ENCODE data around the gene ULK4. TPM values are rescaled to one million over a fixed set of nuclear protein-coding genes. Genes with fewer than 3 reads are reported as not detected.

The ULK4 gene
- total RNA-seq, 2 donors from 2014 or later: 4.4 to 8.3 TPM

- Histone ChIP-seq H3K9me3 (no peaks in the 10 kb centered on the region), H3K36me3 (no peaks in the 10 kb centered on the region), H3K4me1 (no peaks in the 10 kb centered on the region), H3K9ac (ENCODE audit: low read depth in 2 of 2, low read length in 2 of 2) (no peak overlapping the region), H3K27ac (no peak overlapping the region), H3K4me3 (no peak overlapping the region), H3K27me3 (no peaks in the 10 kb centered on the region)
- intact Hi-C loops (cut with DNase I): no loop called here
- DNase-seq: no peak
- TF ChIP-seq CTCF (IDR thresholded peaks at IDR 0.05): no peak
Observed at GRCh38 chr3:41482134-41482533, 479.8 kb downstream of the ULK4 start.

- no peak overlapping the region for H3K4me3 ChIP-seq
- no peak for DNase-seq
- H3K27ac ChIP-seq: no peak overlapping the region
- H3K4me1 ChIP-seq: no peaks in the 10 kb centered on the region
- no peaks in the 10 kb centered on the region for H3K36me3 ChIP-seq
- no peak overlapping the region for H3K9ac ChIP-seq (ENCODE audit: low read depth in 2 of 2, low read length in 2 of 2)
- intact Hi-C loops (cut with DNase I): no loop called here
- no peaks in the 10 kb centered on the region for H3K27me3 ChIP-seq
- TF ChIP-seq CTCF (IDR thresholded peaks at IDR 0.05): no peak
- no peaks in the 10 kb centered on the region for H3K9me3 ChIP-seq
Observed at GRCh38 chr3:41478278-41478677, 483.6 kb downstream of the ULK4 start.

- Histone ChIP-seq H3K4me3 (no peak overlapping the region), H3K27ac (no peak overlapping the region), H3K9me3 (no peaks in the 10 kb centered on the region), H3K9ac (ENCODE audit: low read depth in 2 of 2, low read length in 2 of 2) (no peak overlapping the region), H3K27me3 (no peaks in the 10 kb centered on the region), H3K4me1 (no peaks in the 10 kb centered on the region), H3K36me3 (no peaks in the 10 kb centered on the region)
- no peak for DNase-seq
- intact Hi-C loops (cut with DNase I): no loop called here
- no peak for TF ChIP-seq CTCF (IDR thresholded peaks at IDR 0.05)
Observed at GRCh38 chr3:41477399-41478014, 484.4 kb downstream of the ULK4 start.

GRCh38 chr3:41469083-41469482 is 492.8 kb downstream of the ULK4 start:
- intact Hi-C loops (cut with DNase I): no loop called here
- Histone ChIP-seq H3K27me3 (no peaks in the 10 kb centered on the region), H3K27ac (no peak overlapping the region), H3K9ac (ENCODE audit: low read depth in 2 of 2, low read length in 2 of 2) (no peak overlapping the region), H3K9me3 (no peaks in the 10 kb centered on the region), H3K4me1 (no peaks in the 10 kb centered on the region), H3K36me3 (no peaks in the 10 kb centered on the region), H3K4me3 (no peak overlapping the region)
- no peak for DNase-seq
- TF ChIP-seq CTCF (IDR thresholded peaks at IDR 0.05): no peak

GRCh38 chr3:41467481-41467880 is 494.4 kb downstream of the ULK4 start:
- TF ChIP-seq CTCF (IDR thresholded peaks at IDR 0.05): no peak
- no peak overlapping the region for H3K9ac ChIP-seq (ENCODE audit: low read depth in 2 of 2, low read length in 2 of 2)

More at GRCh38 chr3:41467481-41467880, 494.4 kb downstream of the ULK4 start:
- intact Hi-C loops (cut with DNase I): no loop called here
- H3K4me3 ChIP-seq: no peak overlapping the region
- no peaks in the 10 kb centered on the region for H3K27me3 ChIP-seq
- no peaks in the 10 kb centered on the region for H3K36me3 ChIP-seq
- H3K4me1 ChIP-seq: no peaks in the 10 kb centered on the region
- no peaks in the 10 kb centered on the region for H3K9me3 ChIP-seq
- no peak overlapping the region for H3K27ac ChIP-seq
- DNase-seq: no peak
